DMS53 treated with DMSO at 0.1 percent for 48 hours (cell line): ENCODE measurements around the gene MYH9.
"Not testable (repeated sequence)": the region's sequence is repeated elsewhere in the genome, so short reads cannot be mapped to it uniquely, and the experiment has no call there.

Experiments
- DNase-seq: peaks from one replicate; lab custom pipeline; 2025; ENCODE audit not compliant: unreplicated experiment; lab: John Stamatoyannopoulos, UW

MYH9 gene

GRCh38 chr22:36297568-36297967 is 90.2 kb downstream of the MYH9 start:
- DNase-seq: no peak

GRCh38 chr22:36296690-36297089 is 91.1 kb downstream of the MYH9 start:
- DNase-seq: no peak

GRCh38 chr22:36295247-36295646 is 92.5 kb downstream of the MYH9 start:
- no peak for DNase-seq

GRCh38 chr22:36294801-36295200 is 93.0 kb downstream of the MYH9 start:
- DNase-seq: no peak

- no peak for DNase-seq
These were observed 93.5 kb downstream of the MYH9 start for GRCh38 chr22:36294293-36294620.

GRCh38 chr22:36293606-36294292 is 94.0 kb downstream of the MYH9 start:
- no peak for DNase-seq

GRCh38 chr22:36292823-36293530 is 94.8 kb downstream of the MYH9 start:
- DNase-seq: no peak

GRCh38 chr22:36291831-36292740 is 95.7 kb downstream of the MYH9 start:
- DNase-seq: no peak

GRCh38 chr22:36290391-36291075 is 97.2 kb downstream of the MYH9 start:
- not testable (repeated sequence) for DNase-seq

- not testable (repeated sequence) for DNase-seq
These were observed 97.8 kb downstream of the MYH9 start for GRCh38 chr22:36289948-36290371.

GRCh38 chr22:36289406-36289870 is 98.3 kb downstream of the MYH9 start:
- DNase-seq: no peak

- DNase-seq: no peak
These were observed 99.0 kb downstream of the MYH9 start for GRCh38 chr22:36288571-36289405.

- DNase-seq: no peak
These were observed 99.8 kb downstream of the MYH9 start for GRCh38 chr22:36287881-36288515.

GRCh38 chr22:36286096-36286957 is 101.4 kb downstream of the MYH9 start:
- peak; percentile 0 for DNase-seq

GRCh38 chr22:36285545-36285944 is 102.2 kb downstream of the MYH9 start:
- DNase-seq: no peak

- DNase-seq: no peak
These were observed 102.8 kb downstream of the MYH9 start for GRCh38 chr22:36285017-36285416.

- DNase-seq: no peak
These were observed 103.6 kb downstream of the MYH9 start for GRCh38 chr22:36284171-36284571.

GRCh38 chr22:36282328-36282831 is 105.4 kb downstream of the MYH9 start:
- no peak for DNase-seq
